HS-5 (cell line): Measurements from ENCODE around the gene SPATA6L.

ENCODE experiments used
- DNase-seq: peaks from one replicate; pipeline ENCODE4 v3.0.0-alpha.2; 2012; ENCODE audit warnings: low read depth

Gene SPATA6L

GRCh38 chr9:4584636-4585035 lies 81.6 kb downstream of the SPATA6L start:
- no peak for DNase-seq

GRCh38 chr9:4583001-4583400 lies 83.3 kb downstream of the SPATA6L start:
- DNase-seq = no peak

- DNase-seq = no peak
Measured at GRCh38 chr9:4581861-4582565, 84.3 kb downstream of the SPATA6L start.

GRCh38 chr9:4581035-4581760 lies 85.1 kb downstream of the SPATA6L start:
- DNase-seq = no peak

GRCh38 chr9:4579001-4579400 lies 87.3 kb downstream of the SPATA6L start:
- no peak for DNase-seq

- no peak for DNase-seq
Measured at GRCh38 chr9:4576448-4576847, 89.8 kb downstream of the SPATA6L start.

- DNase-seq = no peak
Measured at GRCh38 chr9:4575997-4576396, 90.3 kb downstream of the SPATA6L start.

- no peak for DNase-seq
Measured at GRCh38 chr9:4574657-4575243, 91.5 kb downstream of the SPATA6L start.

GRCh38 chr9:4573634-4574389 lies 92.5 kb downstream of the SPATA6L start:
- DNase-seq = no peak

GRCh38 chr9:4573176-4573575 lies 93.1 kb downstream of the SPATA6L start:
- no peak for DNase-seq

GRCh38 chr9:4572184-4572826 lies 94.0 kb downstream of the SPATA6L start:
- no peak for DNase-seq

GRCh38 chr9:4569101-4569500 lies 97.2 kb downstream of the SPATA6L start:
- DNase-seq = no peak

GRCh38 chr9:4567601-4568000 lies 98.7 kb downstream of the SPATA6L start:
- DNase-seq = no peak

- no peak for DNase-seq
Measured at GRCh38 chr9:4566806-4567205, 99.5 kb downstream of the SPATA6L start.

- DNase-seq = no peak
Measured at GRCh38 chr9:4563105-4563504, 103.2 kb downstream of the SPATA6L start.

- no peak for DNase-seq
Measured at GRCh38 chr9:4559261-4560182, 106.8 kb downstream of the SPATA6L start.

GRCh38 chr9:4558371-4558998 lies 107.8 kb downstream of the SPATA6L start:
- no peak for DNase-seq

- DNase-seq = no peak
Measured at GRCh38 chr9:4555236-4555635, 111.0 kb downstream of the SPATA6L start.

GRCh38 chr9:4553951-4554381 lies 112.3 kb downstream of the SPATA6L start:
- DNase-seq = peak; percentile 70

- no peak for DNase-seq
Measured at GRCh38 chr9:4550777-4551484, 115.3 kb downstream of the SPATA6L start.
